OCI-LY7 (cell line): ENCODE data around the gene TPRG1.

Experiments
- CTCF ChIP-seq: fragments of 200-600 bp; sonication (generic); conservative IDR thresholded peaks from 2 replicates; pipeline ENCODE4 v1.5.1; 2014; ENCODE audit warnings: mild to moderate bottlenecking, antibody characterized with exemption, low read length, moderate library complexity, mixed read lengths
- EZH2phosphoT487 ChIP-seq: fragments of 200-600 bp; sonication (generic); IDR thresholded peaks from 2 replicates; pipeline ENCODE4 v1.6.1; 2018; ENCODE audit warnings: low read depth, borderline replicate concordance, mild to moderate bottlenecking, mixed run types, antibody characterized with exemption, low read length, moderate library complexity, mixed read lengths

- TF ChIP-seq EZH2phosphoT487 (no peak), CTCF (no peak)
Measured at GRCh38 chr3:189334064-189334920, 162.5 kb downstream of the TPRG1 start.
